UCSD-AML1 (cell line): Measurements from ENCODE around the gene ZNF723.
"Not testable (repeated sequence)": the region's sequence is repeated elsewhere in the genome, so short reads cannot be mapped to it uniquely, and the experiment has no call there.

Source experiments
- DNase-seq: peaks from one replicate; lab custom pipeline; 2025; ENCODE audit not compliant: unreplicated experiment; lab: John Stamatoyannopoulos, UW

Gene ZNF723

DNA sequence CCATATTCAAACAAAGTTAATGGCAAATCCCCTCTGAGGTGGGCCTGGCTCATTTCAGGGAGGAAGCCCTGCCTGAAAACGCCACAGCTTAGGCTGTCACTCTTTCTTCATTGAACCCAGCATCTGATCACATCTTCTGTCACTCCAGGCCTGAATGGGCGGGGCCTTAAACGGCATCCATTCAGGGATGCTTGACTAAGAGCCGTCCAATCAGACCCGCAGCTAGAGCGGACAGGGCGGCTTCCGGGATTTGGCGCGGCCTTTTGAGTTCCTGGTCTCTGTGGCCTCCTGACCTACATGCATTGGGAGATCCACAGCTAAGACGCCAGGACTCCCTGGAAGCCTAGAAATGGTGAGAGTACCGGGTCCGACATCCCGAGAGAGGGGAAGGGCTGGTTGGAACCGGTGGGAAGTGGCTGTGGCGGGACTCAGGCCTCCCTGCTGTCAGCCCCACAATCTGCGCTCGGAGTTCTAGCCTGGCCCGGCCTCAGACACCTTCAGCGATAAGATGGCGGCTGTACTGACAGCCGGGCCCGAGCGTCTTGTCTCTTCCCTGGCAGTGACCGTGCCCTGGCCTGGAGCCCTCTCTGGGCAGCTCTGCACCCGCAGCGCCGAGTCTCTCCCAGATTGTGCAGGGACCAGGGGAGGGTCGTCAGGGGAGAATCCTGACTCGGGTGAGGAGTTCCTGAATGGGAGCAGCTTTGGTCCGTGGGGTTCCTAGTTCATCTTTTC is at the start of gene ZNF723:
ZNF723 (plus strand) TSS at position 261 of the 732 bp plus-strand sequence; CDS start at position 350, 89 bp downstream.
- no peak for DNase-seq

DNA sequence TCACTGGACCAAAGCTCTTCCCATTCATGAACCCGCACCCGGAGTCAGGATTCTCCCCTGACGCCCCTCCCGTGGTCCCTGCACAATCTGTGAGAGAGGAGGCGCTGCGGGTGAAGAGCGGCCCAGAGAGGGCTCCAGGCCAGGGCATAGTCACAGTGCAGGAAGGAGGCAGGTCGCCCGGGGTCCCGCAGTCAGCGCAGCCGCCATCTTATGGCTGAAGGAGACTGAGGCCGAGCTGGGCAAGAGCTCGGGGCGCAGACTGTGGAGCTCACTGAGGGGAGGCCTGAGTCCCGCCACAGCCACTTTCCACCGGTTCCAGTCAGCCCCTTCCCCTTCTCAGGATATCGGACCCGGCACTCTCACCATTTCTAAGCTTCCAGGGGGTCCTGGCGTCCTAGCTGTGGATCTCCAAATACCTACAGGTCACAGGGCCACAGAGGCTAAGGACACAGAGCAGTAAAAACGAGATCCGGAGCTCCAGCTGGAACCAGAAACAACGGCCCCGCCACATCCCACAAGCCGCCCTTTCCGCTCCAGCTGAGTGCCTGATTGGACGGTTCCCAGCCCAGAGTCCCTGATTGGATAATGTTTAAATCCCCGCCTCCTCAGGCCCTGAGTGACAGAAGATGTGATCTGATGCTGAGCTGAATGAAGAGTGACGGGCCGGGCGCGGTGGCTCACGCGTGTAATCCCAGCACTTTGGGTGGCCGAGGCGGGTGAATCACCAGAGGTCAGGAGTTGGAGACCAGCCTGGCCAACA is 48.3 kb upstream of the ZNF723 start, which contains the start of gene ZNF99:
ZNF99 (minus strand) TSS at position 501 of the 760 bp plus-strand sequence; CDS start at position 366, 135 bp downstream.
- no peak for DNase-seq

DNA sequence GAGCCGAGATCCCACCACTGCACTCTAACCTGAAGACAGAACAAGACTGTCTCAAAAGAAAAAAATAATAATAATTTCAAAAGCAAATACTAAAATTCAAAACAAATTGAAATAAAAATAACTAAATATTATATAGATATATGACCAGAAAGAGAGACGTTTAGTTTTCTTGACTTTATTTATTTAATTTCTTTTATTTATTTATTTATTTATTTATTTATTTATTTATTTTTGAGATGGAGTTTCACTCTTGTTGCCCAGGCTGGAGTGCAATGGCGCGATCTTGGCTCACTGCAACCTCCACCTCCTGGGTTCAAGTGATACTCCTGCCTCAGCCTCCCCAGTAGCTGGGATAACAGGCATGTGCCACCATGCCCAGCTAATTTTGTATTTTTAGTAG is 39.2 kb upstream of the ZNF723 start:
- DNase-seq: not testable (repeated sequence)

DNA sequence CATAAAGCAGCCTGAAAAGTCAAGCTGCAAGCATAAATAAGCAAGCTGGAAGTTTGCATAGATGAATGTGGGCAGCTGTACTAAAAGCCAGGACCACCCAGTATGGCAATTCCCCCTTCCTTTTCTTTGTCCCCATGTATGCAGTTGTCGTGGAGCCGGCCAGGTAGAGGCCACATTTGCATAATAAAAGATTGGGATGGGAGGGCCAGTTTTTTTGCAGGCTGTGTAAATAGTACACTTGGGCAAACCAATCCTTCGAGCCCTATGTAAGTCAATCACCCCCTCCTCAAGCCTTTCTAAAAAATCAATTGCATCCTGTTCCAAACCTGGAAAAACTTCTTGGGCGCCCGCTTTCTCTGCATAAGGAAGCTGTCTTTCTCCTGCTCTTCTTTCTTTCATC is 35.1 kb upstream of the ZNF723 start:
- no peak for DNase-seq

DNA sequence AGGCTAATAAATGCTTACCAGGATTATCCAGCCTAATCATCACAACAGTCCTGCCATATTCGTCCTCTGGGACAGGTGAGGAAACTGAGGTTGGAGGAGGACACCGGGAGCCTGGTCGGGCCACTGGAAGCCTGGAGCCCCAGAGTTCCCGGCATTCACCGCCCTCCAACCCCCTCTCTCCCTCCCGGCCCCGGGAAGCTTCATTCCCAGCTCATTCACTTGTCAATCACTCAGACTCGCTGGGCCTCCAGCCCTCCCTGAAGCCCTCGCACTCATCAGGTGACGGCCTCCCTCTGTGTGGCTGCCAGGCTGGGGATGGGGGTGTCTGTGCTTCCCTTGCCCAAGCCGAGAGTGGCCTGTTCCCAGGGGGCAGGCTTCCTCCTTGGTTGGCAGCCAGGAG is 25.7 kb upstream of the ZNF723 start:
- DNase-seq: no peak

DNA sequence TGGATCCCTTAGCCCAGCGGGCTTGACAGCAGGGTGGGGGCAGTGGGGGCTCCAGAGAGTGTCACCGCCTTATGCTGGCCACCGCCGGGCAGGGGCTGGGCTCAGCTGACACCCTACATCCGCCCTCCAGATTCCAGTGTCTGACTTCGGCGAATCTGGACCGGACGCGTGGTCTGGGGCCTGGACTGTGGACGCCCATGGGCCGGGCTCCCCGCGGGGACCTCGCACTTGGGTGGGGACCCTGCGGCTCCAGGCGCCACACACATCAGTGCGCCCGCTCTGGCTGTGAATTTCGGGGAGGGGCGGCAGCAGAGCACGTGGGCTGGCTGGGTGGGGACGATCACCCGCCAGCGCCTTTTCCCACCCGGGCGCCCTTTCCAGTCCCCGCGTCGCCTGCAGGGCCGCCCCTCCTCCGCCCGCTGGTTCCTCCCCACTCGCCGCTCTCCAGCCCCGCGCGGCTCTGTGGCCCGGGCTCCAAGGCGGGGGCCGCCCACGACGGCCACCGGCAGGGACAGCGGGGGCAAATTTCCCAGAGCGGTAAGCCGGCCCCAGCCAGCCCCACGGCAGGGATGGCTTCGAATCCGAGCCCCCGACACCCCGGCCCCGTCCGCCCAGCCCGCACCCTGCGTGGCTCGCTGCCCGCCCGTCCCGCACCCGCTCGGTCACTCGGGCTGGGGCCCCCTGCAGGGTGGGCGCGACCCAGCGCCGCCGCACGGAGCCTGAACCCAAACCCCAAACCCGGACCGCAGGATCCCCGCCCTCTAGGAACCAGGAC is 24.8 kb upstream of the ZNF723 start:
- DNase-seq: no peak

DNA sequence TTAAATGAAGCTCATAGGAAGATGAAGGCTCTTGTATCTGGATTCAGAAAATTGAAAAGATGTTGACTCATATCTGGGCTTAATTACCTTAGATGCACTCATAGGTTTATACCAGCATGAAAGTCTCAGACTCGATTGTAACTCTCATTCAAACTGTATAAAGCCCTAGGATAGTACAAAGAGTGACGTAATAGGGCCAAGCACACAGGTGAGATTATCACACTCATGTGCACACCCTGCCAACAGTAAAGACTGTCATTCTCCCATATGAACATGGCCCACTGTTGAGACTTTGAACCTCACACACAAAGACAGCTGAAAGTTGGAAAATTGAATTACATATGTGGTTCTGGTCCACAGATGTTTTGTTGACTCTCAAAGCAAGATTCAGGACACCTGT is 18.0 kb upstream of the ZNF723 start:
- no peak for DNase-seq

DNA sequence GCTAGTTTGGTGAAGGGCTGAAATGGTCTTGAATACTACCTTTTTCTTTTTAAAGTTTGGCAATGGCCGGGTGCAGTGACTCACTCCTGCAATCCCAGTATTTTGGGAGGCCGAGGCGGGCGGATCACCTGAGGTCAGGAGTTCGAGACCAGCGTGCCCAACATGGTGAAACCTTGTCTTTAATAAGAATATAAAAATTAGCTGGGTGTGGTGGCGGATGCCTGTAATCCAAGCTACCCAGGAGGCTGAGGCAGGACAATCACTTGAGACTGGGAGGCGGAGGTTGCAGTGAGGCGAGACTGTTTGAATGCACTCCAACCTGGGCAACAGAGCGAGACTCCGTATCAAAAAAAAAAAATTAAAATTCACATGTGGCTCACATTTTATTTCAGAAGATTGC is 880 bp upstream of the ZNF723 start:
- DNase-seq: no peak

DNA sequence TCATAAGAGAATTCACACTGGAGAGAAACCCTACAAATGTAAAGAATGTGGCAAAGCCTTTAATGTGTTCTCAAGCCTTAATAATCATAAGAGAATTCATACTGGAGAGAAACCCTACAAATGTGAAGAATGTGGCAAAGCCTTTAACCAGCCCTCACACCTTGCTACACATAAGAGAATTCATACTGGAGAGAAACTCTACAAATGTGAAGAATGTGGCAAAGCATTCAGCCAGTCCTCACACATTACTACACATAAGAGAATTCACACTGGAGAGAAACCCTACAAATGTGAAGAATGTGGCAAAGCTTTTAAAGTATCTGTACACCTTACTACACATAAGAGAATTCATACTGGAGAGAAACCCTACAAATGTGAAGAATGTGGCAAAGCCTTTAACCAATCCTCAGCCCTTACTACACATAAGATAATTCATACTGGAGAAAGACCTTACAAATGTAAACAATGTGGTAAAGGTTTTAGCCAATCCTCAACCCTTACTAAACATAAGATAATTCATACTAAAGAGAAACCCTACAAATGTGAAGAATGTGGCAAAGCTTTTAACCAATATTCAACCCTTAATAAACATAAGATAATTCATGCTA is 25.7 kb downstream of the ZNF723 start:
- not testable (repeated sequence) for DNase-seq

DNA sequence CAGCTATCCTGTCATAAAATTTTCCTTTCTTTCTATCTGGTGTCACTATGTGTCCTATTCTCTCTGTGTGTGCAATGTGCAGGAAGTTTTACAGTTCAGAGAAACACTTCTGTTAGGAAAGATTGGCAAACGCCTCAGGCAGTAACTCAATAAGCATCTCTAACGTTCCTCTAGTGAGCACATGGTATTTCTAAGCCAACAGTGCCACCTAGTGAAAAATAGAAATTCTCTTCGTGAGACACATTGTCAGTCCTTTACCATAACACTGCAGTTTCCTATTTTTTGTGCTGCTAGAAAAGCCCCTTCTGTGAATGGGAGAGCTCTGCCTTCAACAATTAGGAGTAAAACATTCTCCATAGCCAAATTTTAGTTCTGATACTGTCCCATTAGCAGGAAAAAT is 50.7 kb downstream of the ZNF723 start:
- DNase-seq: no peak

DNA sequence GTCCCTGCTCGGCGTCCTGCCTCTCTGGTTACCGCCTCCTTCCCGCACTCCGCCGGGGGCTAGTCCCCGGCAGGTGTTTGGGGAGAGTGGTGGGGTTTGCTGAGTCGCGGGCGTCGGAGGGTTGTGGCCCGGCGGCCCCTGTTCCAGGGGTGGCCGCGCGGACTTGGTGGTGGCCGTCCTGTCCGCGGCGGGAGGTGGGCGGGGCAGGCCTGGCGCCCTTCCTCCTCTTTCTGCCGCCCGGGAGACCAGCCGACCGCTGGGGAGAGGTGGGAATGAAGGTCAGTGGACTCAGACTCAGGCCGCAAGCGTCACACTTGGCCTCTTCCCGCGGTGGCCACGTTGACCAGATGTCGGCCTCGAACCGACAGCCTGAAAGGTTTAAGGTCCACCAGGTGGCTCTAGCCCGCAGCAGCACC is 61.8 kb downstream of the ZNF723 start:
- no peak for DNase-seq

DNA sequence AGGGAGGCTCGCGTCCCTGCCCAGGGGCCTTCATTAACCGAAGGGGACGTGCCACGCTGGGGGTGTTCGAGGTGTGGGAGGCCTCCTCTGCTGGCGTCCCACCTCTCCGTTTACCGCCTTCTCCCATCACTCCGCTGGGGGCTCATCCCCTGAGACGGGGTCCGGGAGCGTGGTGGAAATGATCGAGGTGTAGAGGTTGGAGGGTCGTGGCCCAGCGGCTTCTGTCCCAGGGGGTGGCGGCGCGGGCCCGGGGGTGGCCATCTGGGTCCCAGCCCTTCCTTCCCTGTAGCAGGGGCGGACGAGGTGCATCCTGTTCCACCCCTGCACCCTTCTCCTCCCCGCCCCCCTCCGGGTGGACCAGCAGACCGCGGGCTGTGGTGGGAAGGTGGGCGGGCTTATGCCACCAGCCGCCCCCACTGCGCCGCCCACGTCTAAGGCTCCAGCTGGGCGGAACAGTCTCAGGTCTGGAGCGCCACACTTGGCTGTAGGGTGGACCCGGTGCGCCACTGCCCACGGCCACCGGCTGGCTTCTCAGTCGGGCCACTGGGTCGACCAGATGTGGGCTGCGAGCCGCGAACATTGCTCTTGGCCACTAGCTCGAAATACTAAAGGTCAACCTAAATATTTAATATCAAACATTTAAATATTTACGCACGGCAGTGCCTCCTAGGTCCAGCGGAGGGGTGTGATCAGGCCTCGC is 69.5 kb downstream of the ZNF723 start:
- DNase-seq: no peak
